Measurements from ENCODE around the gene EWSR1. TPM values are rescaled to one million over a fixed set of nuclear protein-coding genes. Genes with fewer than 3 reads are reported as not detected.

EWSR1 gene
- total and polyA plus RNA-seq, 2 donors (not counting 1 experiment from before 2014, with no cell fraction given): 281 to 295 TPM

DNA sequence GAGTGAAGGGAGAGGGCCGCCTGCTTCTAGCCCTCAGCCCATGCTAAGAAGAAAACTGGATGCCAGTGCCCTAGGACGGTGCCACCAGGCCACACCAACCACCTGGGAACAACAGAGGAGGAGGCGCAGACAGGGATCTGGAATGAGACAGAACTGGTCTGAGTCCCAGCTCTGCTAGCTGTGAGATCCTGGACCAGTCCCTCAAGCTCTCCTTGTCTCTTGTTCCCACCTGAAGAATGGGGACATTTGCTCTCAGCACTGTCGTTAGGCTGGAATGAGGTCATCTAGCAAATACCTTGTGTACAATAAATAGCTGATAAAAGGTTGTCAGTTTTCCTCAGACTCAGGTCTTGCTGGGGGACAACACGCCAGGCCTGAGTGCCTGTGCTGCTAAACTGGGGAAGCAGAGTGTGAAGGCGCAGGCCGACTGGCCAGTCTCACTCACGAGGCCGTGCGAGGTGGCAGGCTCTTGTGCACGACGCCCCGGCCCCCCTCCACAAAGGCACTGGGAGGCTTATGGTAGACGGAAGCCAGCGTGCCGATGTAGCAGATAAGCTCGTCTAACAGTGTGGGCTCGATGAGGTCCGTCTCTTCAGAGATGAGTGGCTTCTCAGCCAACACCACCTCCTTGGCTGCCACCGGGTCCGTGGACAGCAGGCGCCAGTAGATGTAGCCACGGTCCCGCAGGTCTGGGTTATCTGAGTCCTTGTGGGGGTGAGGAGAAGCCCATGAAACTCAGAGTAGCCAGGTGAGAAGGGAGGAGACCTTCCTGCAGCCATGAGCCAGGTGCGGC, 73.2 kb downstream of the EWSR1 start:
- Mint-ChIP-seq H3K27me3 (no peaks in the 10 kb centered on the region), H3K4me1 (no peaks in the 10 kb centered on the region), H3K4me3 (no peak overlapping the region), H3K27ac (no peak overlapping the region), H3K9me3 (ENCODE audit: insufficient read depth) (no peaks in the 10 kb centered on the region)
- no peak overlapping the region for H3K4me2 ChIP-seq (replicated peaks; ENCODE audit: low read depth, low read length, poor library complexity, severe bottlenecking)
- ChIA-PET POLR2A (no interaction called here), CTCF (no interaction called here)
- DNase-seq (no peak), ATAC-seq (ENCODE audit: low read depth) (no peak)
- H3K27ac ChIP-seq (ENCODE audit: low read length in 2 of 2): no peak overlapping the region
- peaks cover 80% of the 10 kb centered on the region for H4K20me1 ChIP-seq (ENCODE audit: control insufficient read depth, insufficient read depth, low read length, poor library complexity, severe bottlenecking)
- H3K4me3 ChIP-seq (ENCODE audit: control extremely low read depth in 1 of 5, extremely low read depth in 1 of 5, insufficient read depth in 1 of 5, low read depth in 2 of 5, low read length in 4 of 5): no peak overlapping the region
- TF ChIP-seq, protein P1, sequence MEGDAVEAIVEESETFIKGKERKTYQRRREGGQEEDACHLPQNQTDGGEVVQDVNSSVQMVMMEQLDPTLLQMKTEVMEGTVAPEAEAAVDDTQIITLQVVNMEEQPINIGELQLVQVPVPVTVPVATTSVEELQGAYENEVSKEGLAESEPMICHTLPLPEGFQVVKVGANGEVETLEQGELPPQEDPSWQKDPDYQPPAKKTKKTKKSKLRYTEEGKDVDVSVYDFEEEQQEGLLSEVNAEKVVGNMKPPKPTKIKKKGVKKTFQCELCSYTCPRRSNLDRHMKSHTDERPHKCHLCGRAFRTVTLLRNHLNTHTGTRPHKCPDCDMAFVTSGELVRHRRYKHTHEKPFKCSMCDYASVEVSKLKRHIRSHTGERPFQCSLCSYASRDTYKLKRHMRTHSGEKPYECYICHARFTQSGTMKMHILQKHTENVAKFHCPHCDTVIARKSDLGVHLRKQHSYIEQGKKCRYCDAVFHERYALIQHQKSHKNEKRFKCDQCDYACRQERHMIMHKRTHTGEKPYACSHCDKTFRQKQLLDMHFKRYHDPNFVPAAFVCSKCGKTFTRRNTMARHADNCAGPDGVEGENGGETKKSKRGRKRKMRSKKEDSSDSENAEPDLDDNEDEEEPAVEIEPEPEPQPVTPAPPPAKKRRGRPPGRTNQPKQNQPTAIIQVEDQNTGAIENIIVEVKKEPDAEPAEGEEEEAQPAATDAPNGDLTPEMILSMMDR (IDR thresholded peaks at IDR 0.05): no peak
- no peak for TF ChIP-seq EZH2 (IDR thresholded peaks at IDR 0.05; ENCODE audit: borderline replicate concordance, insufficient read depth, low read depth, low read length, poor library complexity, severe bottlenecking)
- peaks cover 0 to 86% of the 10 kb centered on the region in 2 experiments for H3K36me3 ChIP-seq (replicated peaks in 1 of 2; ENCODE audit: control extremely low read depth in 1 of 2, control insufficient read depth in 1 of 2, extremely low read depth in 1 of 2, insufficient read depth in 2 of 2, low read length in 1 of 2)
- intact Hi-C loops (cut with micrococcal nuclease): no loop called here
- no peaks in the 10 kb centered on the region for H3K4me1 ChIP-seq (ENCODE audit: control insufficient read depth in 2 of 2, insufficient read depth in 2 of 2, low read length in 2 of 2)
- no peaks in the 10 kb centered on the region for H3K9me3 ChIP-seq (ENCODE audit: control extremely low read depth in 1 of 3, control insufficient read depth in 2 of 3, insufficient read depth in 1 of 3, low read length in 2 of 3)
- WGBS (ENCODE audit: insufficient coverage): 96% methylated on average over 20 of the region's 25 CpGs
- H3K27me3 ChIP-seq (replicated peaks in 1 of 4; ENCODE audit: control extremely low read depth in 1 of 4, control insufficient read depth in 3 of 4, insufficient read depth in 4 of 4, low read length in 3 of 4): no peaks in the 10 kb centered on the region
- no peak overlapping the region for H3K9ac ChIP-seq (ENCODE audit: low read length)
- H3K79me2 ChIP-seq (ENCODE audit: control insufficient read depth, insufficient read depth, low read length): peaks cover 30% of the 10 kb centered on the region
- no peak overlapping the region for H2AFZ ChIP-seq (ENCODE audit: insufficient read depth, low read depth, low read length, poor library complexity, severe bottlenecking)

- ATAC-seq (ENCODE audit: low read depth) (no peak), DNase-seq (no peak)
- no peak overlapping the region for H3K27ac ChIP-seq (ENCODE audit: low read length in 2 of 2)
- no peaks in the 10 kb centered on the region for H3K27me3 Mint-ChIP-seq
- H3K27ac Mint-ChIP-seq: no peak overlapping the region
- no peaks in the 10 kb centered on the region for H3K27me3 ChIP-seq (replicated peaks in 1 of 4; ENCODE audit: control extremely low read depth in 1 of 4, control insufficient read depth in 3 of 4, insufficient read depth in 4 of 4, low read length in 3 of 4)
- peaks cover 33% of the 10 kb centered on the region for H3K79me2 ChIP-seq (ENCODE audit: control insufficient read depth, insufficient read depth, low read length)
- H3K9me3 Mint-ChIP-seq (ENCODE audit: insufficient read depth): no peaks in the 10 kb centered on the region
- H3K4me2 ChIP-seq (replicated peaks; ENCODE audit: low read depth, low read length, poor library complexity, severe bottlenecking): no peak overlapping the region
- TF ChIP-seq, protein P1 (IDR thresholded peaks at IDR 0.05): no peak
- no peak for TF ChIP-seq EZH2 (IDR thresholded peaks at IDR 0.05; ENCODE audit: borderline replicate concordance, insufficient read depth, low read depth, low read length, poor library complexity, severe bottlenecking)
- H3K4me1 Mint-ChIP-seq: no peaks in the 10 kb centered on the region
- H3K4me1 ChIP-seq (ENCODE audit: control insufficient read depth in 2 of 2, insufficient read depth in 2 of 2, low read length in 2 of 2): no peaks in the 10 kb centered on the region
- H3K9me3 ChIP-seq (ENCODE audit: control extremely low read depth in 1 of 3, control insufficient read depth in 2 of 3, insufficient read depth in 1 of 3, low read length in 2 of 3): no peaks in the 10 kb centered on the region
- no peak overlapping the region for H3K9ac ChIP-seq (ENCODE audit: low read length)
- H3K4me3 Mint-ChIP-seq: no peak overlapping the region
- peaks cover 0 to 88% of the 10 kb centered on the region in 2 experiments for H3K36me3 ChIP-seq (replicated peaks in 1 of 2; ENCODE audit: control extremely low read depth in 1 of 2, control insufficient read depth in 1 of 2, extremely low read depth in 1 of 2, insufficient read depth in 2 of 2, low read length in 1 of 2)
- POLR2A ChIA-PET: no interaction called here
- CTCF ChIA-PET: no interaction called here
- intact Hi-C loops (cut with micrococcal nuclease): no loop called here
- peaks cover 80% of the 10 kb centered on the region for H4K20me1 ChIP-seq (ENCODE audit: control insufficient read depth, insufficient read depth, low read length, poor library complexity, severe bottlenecking)
- no peak overlapping the region for H2AFZ ChIP-seq (ENCODE audit: insufficient read depth, low read depth, low read length, poor library complexity, severe bottlenecking)
- 92% methylated on average over 2 of the region's 2 CpGs for WGBS (ENCODE audit: insufficient coverage)
- no peak overlapping the region for H3K4me3 ChIP-seq (ENCODE audit: control extremely low read depth in 1 of 5, extremely low read depth in 1 of 5, insufficient read depth in 1 of 5, low read depth in 2 of 5, low read length in 4 of 5)
These were observed 73.7 kb downstream of the EWSR1 start for GRCh38 chr22:29341849-29342127.

Data from B cell (primary cell).